ENCODE measurements around the gene VAC14. TPM values are rescaled to one million over a fixed set of nuclear protein-coding genes. Genes with fewer than 3 reads are reported as not detected.

VAC14 gene
- total RNA-seq, 1 experiment from 2014 or later, result 60.9 TPM

GRCh38 chr16:70706948-70707465, 94.0 kb downstream of the VAC14 start:
- no peak for DNase-seq (ENCODE audit: low read depth, low spot score)
- in situ Hi-C loops (cut with HindIII; ENCODE audit: low pct_unique_long_range_greater_than_20kb, low sequenced_read_pairs), result no loop called here

DNA sequence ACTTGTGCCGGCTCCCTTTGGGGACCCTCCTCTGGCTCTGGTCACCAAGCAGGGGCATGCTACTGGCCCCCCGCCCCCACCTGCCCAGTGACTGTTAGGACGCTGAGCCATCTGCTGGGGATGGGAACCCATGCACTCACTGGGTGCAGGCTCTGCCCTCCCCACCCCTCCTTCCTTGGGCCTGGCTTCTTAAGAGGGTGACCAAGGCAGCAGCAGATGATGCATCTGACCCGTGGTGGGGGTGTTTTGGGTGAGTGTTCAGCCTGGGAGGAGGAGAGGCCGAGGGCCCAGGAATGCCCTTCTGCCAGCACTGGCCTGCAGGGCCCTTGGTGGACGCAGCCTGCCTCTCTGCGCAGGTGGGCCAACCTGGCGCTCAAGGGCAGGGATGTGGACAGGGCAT, 95.9 kb downstream of the VAC14 start:
- in situ Hi-C loops (cut with HindIII; ENCODE audit: low pct_unique_long_range_greater_than_20kb, low sequenced_read_pairs), result no loop called here
- DNase-seq (ENCODE audit: low read depth, low spot score), result no peak

GRCh38 chr16:70704586-70704985, 96.4 kb downstream of the VAC14 start:
- in situ Hi-C loops (cut with HindIII; ENCODE audit: low pct_unique_long_range_greater_than_20kb, low sequenced_read_pairs), result no loop called here
- no peak for DNase-seq (ENCODE audit: low read depth, low spot score)

DNA sequence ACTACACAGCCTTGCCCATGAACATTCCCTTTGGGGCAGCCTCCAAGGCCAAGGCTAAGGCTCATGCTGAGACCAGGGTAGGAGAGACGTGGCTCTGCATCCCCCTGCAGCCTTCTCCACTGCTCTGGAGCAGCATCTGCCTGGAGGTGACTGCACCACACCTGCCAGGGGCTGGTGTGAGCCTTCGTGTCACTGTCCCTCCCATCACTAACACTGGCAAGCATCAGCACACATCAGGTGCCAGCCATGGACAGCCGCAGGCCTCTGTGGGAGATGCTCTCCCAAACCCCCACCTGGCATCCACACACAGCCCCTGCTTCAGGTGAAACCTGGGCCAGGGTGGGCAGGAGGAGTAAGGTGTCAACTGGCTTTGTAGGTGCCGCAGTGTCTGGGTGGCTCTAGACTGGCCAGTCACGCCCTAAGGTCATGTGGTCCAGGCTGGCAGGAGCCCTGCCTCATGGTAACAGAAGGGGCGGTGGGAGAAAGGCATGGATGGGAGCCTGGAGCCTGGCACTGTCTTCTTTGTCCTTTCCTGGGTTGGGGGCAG, 97.0 kb downstream of the VAC14 start:
- in situ Hi-C loops (cut with HindIII; ENCODE audit: low pct_unique_long_range_greater_than_20kb, low sequenced_read_pairs), result no loop called here
- DNase-seq (ENCODE audit: low read depth, low spot score), result no peak

DNA sequence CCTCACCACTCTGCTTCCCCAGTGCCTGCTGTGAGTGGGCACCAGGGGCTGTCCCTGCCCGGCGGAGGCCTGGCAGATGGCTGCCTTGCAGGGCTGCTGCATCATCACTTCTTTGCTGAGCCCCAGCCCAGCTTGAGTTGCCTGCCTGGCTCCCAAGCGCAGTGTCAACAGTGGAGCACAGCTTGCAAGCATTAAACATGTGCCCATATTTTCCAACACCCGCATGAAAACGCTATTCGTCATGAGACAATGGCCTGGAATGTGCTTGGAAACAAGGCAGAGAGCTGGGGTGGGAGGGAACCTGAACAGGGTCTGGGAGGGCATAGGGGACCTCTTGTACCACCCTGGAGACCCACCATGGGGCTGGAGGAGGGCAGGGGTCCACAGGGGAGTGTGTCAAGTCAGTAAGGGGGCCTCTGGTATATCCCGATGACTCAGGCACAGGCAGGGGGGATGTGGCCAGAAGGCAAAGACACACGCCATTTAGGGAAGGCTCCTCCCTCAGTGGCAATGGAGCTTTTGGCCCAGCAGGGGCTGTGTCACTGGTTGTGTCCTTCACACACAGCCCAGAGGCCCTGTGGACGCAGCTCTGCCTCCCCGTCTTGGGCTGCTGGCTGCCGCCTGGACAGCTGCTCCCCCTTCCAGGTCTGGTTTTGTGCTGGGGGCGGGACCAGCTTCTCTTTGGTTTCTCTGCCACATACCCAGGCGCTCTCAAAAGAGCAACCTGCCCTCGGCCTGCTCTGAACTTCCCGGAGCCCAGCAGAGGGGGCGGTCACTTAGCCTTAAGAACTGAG, 97.7 kb downstream of the VAC14 start:
- in situ Hi-C loops (cut with HindIII; ENCODE audit: low pct_unique_long_range_greater_than_20kb, low sequenced_read_pairs), result no loop called here
- DNase-seq (ENCODE audit: low read depth, low spot score), result no peak

DNA sequence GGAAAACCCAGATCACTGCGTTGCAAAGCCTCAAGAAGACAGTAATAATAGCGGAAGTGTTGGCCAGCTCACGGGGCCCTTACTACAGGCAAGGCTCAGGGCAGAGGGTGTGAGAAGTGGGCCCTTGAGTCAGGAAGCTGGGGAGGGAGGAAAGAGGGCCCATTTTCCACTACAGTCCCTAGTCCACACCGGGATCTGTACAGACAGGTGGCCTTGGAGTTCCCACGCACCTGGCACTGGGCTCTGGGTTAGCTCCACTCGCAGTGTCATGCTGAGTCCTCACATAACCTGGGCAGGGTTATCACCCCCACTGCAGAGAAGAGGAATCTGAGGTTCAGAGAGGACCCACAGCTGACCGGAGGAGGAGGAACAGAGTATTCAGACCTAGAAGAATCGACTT, 98.3 kb downstream of the VAC14 start:
- in situ Hi-C loops (cut with HindIII; ENCODE audit: low pct_unique_long_range_greater_than_20kb, low sequenced_read_pairs), result no loop called here
- DNase-seq (ENCODE audit: low read depth, low spot score), result no peak

- in situ Hi-C loops (cut with HindIII; ENCODE audit: low pct_unique_long_range_greater_than_20kb, low sequenced_read_pairs), result no loop called here
- DNase-seq (ENCODE audit: low read depth, low spot score), result no peak
Observed at GRCh38 chr16:70701998-70702397, 99.0 kb downstream of the VAC14 start.

GRCh38 chr16:70701596-70701995, 99.4 kb downstream of the VAC14 start:
- in situ Hi-C loops (cut with HindIII; ENCODE audit: low pct_unique_long_range_greater_than_20kb, low sequenced_read_pairs), result no loop called here
- DNase-seq (ENCODE audit: low read depth, low spot score), result no peak

DNA sequence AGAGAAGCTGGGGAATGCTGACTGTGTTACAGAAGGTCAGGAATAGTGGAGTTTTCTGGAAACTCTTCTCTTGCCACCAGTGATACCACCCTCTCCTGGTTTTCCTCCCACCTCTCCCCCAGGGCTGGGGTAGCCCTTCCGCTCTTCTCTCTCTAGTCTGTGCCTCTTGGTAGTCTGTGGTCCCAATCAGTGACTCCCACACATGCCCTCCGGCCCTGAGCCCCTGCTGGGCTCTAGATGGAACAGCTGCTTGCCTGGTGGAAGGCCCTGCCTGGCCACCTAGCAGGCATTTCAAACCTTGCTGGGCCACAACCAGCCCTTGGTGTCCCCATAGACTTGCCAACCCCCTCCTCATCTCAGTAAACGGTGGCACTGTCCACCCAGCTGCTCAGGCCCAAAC, 99.9 kb downstream of the VAC14 start:
- no peak for DNase-seq (ENCODE audit: low read depth, low spot score)
- in situ Hi-C loops (cut with HindIII; ENCODE audit: low pct_unique_long_range_greater_than_20kb, low sequenced_read_pairs), result no loop called here

DNA sequence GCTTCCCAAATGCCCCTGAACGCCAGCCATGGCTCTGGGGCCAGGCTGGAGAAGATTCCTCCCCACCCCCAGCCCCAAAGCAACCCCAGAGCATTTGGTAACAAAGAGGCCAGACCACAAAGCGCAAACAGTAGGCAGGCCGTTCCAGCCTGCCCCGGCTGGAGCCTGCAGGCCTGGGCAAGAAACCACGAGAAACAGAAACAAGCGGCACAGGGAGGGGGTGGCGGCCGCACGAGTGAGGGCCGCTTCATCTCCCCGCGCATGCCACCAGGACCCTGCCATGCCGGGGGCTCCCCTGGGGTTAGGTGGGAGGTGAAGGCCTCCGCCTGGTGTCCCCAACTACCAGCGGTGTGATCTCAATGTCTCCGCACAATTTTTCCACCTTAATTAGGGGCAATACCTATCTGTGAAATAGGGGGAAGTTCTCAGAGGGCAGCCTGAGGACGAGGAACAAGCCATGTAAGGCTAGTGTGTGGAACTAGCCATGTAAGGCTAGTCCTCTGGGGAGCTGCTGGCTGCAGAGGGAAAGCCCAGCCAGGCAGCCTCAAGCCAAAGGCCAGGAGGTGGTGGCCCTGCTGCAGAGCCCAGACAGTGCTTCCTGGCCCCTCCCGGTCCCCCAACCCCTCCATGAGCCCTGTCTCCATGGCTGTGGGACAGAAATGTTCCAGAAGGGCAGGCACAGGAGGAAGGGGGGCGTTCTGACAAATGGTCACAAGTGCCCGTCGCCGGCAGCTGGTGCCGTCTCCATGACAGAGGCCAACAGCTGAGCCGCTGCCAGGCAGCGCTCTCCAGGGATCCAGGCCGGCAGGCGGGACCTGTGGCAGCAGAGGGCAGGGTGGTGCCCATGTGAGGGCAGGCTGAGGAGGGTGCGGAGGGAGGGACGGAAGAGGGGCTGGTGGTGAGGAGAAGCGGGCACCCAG, 100.6 kb downstream of the VAC14 start:
- no peak for DNase-seq (ENCODE audit: low read depth, low spot score)
- in situ Hi-C loops (cut with HindIII; ENCODE audit: low pct_unique_long_range_greater_than_20kb, low sequenced_read_pairs), result no loop called here

DNA sequence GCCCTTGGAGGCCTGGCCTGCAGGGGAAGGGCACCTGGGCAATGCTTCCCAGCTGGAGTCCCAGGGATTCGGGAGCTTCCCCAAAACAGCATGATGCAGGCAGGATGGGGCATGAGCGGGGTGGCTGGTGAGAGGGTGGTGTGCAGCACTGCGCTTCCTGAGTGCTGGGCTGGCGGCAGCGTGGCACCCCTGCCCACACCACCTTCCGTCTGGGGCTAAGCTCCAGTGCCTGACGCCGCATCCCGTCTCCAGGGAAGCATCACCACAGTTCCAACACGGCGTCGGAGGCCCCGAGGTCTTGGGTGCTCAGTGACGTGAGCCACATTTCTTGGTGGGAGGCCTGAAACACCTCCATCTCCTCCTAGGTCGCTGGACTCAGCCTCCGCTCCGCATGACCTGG, 101.3 kb downstream of the VAC14 start:
- no peak for DNase-seq (ENCODE audit: low read depth, low spot score)
- in situ Hi-C loops (cut with HindIII; ENCODE audit: low pct_unique_long_range_greater_than_20kb, low sequenced_read_pairs), result no loop called here

GRCh38 chr16:70698901-70699300, 102.1 kb downstream of the VAC14 start:
- no peak for DNase-seq (ENCODE audit: low read depth, low spot score)
- in situ Hi-C loops (cut with HindIII; ENCODE audit: low pct_unique_long_range_greater_than_20kb, low sequenced_read_pairs), result no loop called here

DNA sequence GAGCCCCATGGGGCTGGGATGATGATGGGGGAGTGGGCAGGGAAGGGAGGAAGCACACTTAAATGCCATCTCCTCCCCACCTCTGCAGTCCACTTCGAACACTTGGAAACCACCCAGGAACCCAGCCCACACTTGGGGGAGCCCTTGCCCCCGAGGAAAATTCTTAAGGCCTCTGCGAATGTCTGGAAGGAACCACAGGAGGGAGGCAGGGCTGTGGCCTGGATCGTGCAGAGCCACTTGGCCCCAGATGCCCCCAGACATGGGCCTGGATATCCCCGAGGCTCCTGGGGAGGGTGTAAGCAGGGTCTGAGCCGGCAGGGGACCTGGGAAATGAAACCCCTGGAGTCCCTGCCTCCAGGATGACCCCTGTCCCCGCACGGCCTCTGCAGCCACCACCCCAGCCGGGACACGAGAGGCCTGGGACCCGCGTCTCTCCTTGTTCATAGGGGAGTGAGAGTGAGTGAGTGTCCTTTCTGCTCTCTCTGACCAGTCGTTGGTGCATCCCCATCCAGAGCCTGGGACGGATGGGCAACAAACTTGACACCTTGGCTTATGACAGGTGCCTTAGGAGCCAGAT, 103.3 kb downstream of the VAC14 start:
- in situ Hi-C loops (cut with HindIII; ENCODE audit: low pct_unique_long_range_greater_than_20kb, low sequenced_read_pairs), result no loop called here
- DNase-seq (ENCODE audit: low read depth, low spot score), result no peak

- DNase-seq (ENCODE audit: low read depth, low spot score), result no peak
- in situ Hi-C loops (cut with HindIII; ENCODE audit: low pct_unique_long_range_greater_than_20kb, low sequenced_read_pairs), result no loop called here
Observed at GRCh38 chr16:70696952-70697593, 103.9 kb downstream of the VAC14 start.

- in situ Hi-C loops (cut with HindIII; ENCODE audit: low pct_unique_long_range_greater_than_20kb, low sequenced_read_pairs), result no loop called here
Observed at GRCh38 chr16:70696355-70696754, 104.6 kb downstream of the VAC14 start.

DNA sequence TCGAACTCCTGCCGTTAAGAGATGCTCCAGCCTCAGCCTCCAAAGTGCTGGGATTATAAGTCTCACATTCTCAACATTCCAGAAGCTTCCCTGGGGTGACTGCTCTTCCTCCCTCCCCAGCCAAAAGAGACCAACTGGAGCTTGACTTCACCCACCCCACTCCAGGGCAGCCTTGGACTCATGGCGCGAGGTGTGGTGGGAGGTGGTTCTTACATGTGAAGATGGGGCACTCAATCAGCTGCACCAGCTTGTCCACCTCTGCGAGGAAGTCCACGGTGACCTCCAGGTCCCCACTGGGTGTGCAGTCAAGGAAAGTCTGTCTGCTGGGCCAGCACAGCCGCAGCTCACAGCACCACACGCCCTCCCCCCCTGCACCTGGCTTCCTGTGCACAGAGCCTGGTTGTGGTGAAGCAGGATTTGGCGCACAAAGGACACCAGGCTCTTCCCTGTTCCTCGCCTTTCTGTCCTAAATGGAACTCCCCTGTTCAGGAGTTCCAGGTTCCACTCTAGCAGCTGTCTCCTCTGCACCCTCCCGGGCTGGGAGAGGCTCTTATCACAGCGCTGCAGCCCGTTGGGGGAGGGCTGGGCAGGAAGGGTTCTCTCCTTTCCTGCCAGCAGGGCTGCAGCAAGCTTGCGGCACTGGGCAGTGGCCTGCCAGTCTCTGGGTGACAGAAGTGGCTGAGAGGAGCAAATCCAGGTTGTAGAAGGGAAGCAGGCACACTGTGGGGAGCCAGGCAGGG, 105.5 kb downstream of the VAC14 start:
- in situ Hi-C loops (cut with HindIII; ENCODE audit: low pct_unique_long_range_greater_than_20kb, low sequenced_read_pairs), result no loop called here
- no peak for DNase-seq (ENCODE audit: low read depth, low spot score)

More at GRCh38 chr16:70696355-70696754, 104.6 kb downstream of the VAC14 start:
- DNase-seq (ENCODE audit: low read depth, low spot score), result no peak

DNA sequence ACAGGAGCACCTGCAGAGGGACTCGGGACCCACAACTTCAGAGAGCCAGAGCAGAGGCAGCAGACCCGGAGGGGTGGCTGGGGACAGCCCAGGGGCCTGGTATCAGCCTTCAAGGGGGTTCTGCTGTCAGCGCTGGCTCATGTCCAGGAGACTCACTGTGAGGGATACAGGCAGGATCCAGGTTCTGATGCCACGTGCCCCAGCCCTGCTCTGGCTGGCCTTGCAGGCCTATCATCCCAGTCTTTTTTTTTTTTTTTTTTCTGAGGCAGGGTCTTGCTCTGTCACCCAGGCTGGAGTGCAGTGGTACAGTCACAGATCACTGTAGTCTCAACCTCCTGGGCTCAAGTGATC, 106.1 kb downstream of the VAC14 start:
- in situ Hi-C loops (cut with HindIII; ENCODE audit: low pct_unique_long_range_greater_than_20kb, low sequenced_read_pairs), result no loop called here

More for the DNA sequence above, 106.1 kb downstream of the VAC14 start:
- DNase-seq (ENCODE audit: low read depth, low spot score), result no peak
